ENCODE data around the gene GFM2. TPM values are rescaled to one million over a fixed set of nuclear protein-coding genes. Genes with fewer than 3 reads are reported as not detected.

The GFM2 gene
- total RNA-seq, 1 donor from 2014 or later = 21.8 TPM

- CTCF ChIA-PET = interaction anchor here (0.9 kb wide), 1 partner anchor 39 kb away, joined by 3 read pairs; no protein-coding TSS in a partner anchor
- peaks cover 60% of the 10 kb centered on the region for H3K36me3 Mint-ChIP-seq (ENCODE audit: low read depth)
- ATAC-seq (ENCODE audit: low read depth) = no peak
- no peak for DNase-seq
- no peaks in the 10 kb centered on the region for H3K4me1 Mint-ChIP-seq
- POLR2A ChIA-PET = no interaction called here
- intact Hi-C loops (cut with micrococcal nuclease) = no loop called here
- H3K4me3 Mint-ChIP-seq = no peak overlapping the region
- no peak overlapping the region for H3K27ac Mint-ChIP-seq
- H3K9me3 Mint-ChIP-seq = no peaks in the 10 kb centered on the region
- no peak for TF ChIP-seq CTCF (IDR thresholded peaks at IDR 0.05)
- H3K27me3 Mint-ChIP-seq = no peaks in the 10 kb centered on the region
These were observed 41.6 kb downstream of the GFM2 start for GRCh38 chr5:74725331-74725730.

- Mint-ChIP-seq H3K4me3 (no peak overlapping the region), H3K27ac (no peak overlapping the region), H3K27me3 (no peaks in the 10 kb centered on the region), H3K36me3 (ENCODE audit: low read depth) (peaks cover 67% of the 10 kb centered on the region), H3K4me1 (no peaks in the 10 kb centered on the region), H3K9me3 (no peaks in the 10 kb centered on the region)
- no peak for DNase-seq
- ChIA-PET POLR2A (no interaction called here), CTCF (no interaction called here)
- intact Hi-C loops (cut with micrococcal nuclease) = no loop called here
- TF ChIP-seq CTCF (IDR thresholded peaks at IDR 0.05) = no peak
- no peak for ATAC-seq (ENCODE audit: low read depth)
These were observed 44.6 kb downstream of the GFM2 start for GRCh38 chr5:74722271-74722670.

- ChIA-PET POLR2A (no interaction called here), CTCF (no interaction called here)
- no peak overlapping the region for H3K27ac Mint-ChIP-seq
- peaks cover 76% of the 10 kb centered on the region for H3K36me3 Mint-ChIP-seq (ENCODE audit: low read depth)
- no peak overlapping the region for H3K4me3 Mint-ChIP-seq
- no peaks in the 10 kb centered on the region for H3K4me1 Mint-ChIP-seq
- no peak for TF ChIP-seq CTCF (IDR thresholded peaks at IDR 0.05)
- ATAC-seq (ENCODE audit: low read depth) = no peak
- H3K9me3 Mint-ChIP-seq = no peaks in the 10 kb centered on the region
- DNase-seq = no peak
- H3K27me3 Mint-ChIP-seq = no peaks in the 10 kb centered on the region
- intact Hi-C loops (cut with micrococcal nuclease) = no loop called here
These were observed 49.3 kb downstream of the GFM2 start for GRCh38 chr5:74717596-74717995.

- ChIA-PET CTCF (no interaction called here), POLR2A (no interaction called here)
- Mint-ChIP-seq H3K4me3 (no peak overlapping the region), H3K27me3 (no peaks in the 10 kb centered on the region), H3K9me3 (no peaks in the 10 kb centered on the region), H3K27ac (no peak overlapping the region), H3K4me1 (no peaks in the 10 kb centered on the region), H3K36me3 (ENCODE audit: low read depth) (peaks cover 65% of the 10 kb centered on the region)
- intact Hi-C loops (cut with micrococcal nuclease) = no loop called here
- ATAC-seq (ENCODE audit: low read depth) = no peak
- TF ChIP-seq CTCF (IDR thresholded peaks at IDR 0.05) = no peak
- no peak for DNase-seq
These were observed 73.7 kb downstream of the GFM2 start for GRCh38 chr5:74693191-74693590.

DNA sequence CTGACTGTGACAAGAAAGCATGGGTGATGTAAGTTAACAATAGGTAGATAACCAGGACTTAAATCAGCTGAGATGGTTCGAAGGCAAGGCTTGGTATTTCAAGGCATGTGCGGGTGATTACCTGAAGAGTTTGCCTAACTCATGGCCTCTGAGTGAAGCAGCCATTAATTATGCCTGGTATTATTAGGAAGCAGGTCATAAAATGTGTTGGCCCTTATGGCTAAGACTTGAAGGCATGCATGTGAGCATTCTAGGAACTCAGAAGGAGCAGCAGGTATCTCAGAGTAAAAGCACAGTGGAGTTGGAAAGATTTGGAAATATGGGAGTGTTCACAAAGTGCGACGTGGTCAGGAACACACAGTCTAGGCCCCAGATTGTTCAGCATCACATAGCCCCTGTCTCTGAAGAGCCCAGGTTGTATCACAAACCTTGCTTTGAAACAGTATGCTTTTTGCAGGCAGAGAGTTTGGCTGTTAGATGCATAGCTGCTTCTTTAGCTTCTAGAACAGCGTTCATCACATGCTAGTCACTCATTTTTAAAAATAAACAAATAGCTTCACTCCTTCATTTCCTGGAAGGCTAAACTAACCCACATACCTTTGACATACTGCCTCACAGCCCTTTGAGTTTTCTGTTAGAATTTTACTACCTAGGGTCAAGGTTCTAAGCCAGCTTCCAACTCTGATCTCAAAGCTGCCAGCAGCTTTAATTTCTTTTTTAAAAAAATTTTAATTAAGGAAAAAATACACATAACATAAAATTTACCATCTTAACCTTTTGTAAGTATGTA, 79.8 kb downstream of the GFM2 start:
- Mint-ChIP-seq H3K36me3 (ENCODE audit: low read depth) (peaks cover 27% of the 10 kb centered on the region), H3K4me1 (peaks cover 18% of the 10 kb centered on the region), H3K27me3 (no peaks in the 10 kb centered on the region), H3K27ac (no peak overlapping the region), H3K4me3 (peak overlapping the region; percentile 81), H3K9me3 (no peaks in the 10 kb centered on the region)
- no peak for ATAC-seq (ENCODE audit: low read depth)
- DNase-seq = no peak
- CTCF ChIA-PET = no interaction called here
- intact Hi-C loops (cut with micrococcal nuclease) = loop anchor here (5.0 to 10.0 kb wide), 4 partner anchors 825 to 1718 kb away; partner anchors contain the start of genes ANKRA2, CERT1, IQGAP2 and POC5
- POLR2A ChIA-PET = interaction anchor here (1.8 kb wide), 1 partner anchor 80 kb away, joined by 12 read pairs; the partner anchor contains the start of genes GFM2 and NSA2
- no peak for TF ChIP-seq CTCF (IDR thresholded peaks at IDR 0.05)

Data from activated B cell treated with CpG ODN at 0.5 μM for 24 hours (primary cell).